ENCODE results near the gene ZNF454. TPM values are rescaled to one million over a fixed set of nuclear protein-coding genes. Genes with fewer than 3 reads are reported as not detected.

ZNF454 gene
- total and polyA plus RNA-seq, 8 donors, result 0.45 to 46.7 (median 0.87) TPM; not detected in 1

DNA sequence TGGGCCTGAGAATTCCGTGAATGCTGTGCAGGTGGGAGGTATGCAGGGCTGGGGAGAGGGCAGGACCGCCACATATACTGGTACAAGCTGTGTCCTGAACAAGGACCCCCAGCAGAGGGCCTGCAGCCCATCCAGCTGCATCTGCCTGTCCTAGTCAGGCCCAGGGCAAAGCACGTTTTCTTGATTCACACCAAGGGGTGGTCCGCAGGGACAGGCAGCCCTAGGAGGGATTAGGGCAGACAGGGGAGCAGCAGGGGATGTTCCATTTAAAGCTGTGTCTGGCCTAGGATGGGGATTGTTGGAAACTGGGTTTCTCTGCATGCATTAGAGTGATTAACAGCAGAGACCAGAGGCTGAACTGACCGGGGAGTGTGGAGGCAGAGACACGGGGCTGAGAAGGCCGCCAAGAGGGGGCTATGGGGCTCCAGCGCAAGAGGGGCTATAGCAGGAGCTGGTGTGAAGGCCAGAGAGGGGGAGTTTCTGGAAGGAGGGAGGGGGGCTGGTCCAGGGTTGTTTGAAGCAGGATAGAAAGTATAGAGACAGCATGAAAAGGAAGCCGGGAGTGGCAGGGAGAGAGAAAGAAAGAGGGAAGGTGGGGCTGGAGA lies 51.4 kb downstream of the ZNF454 start:
- no peak for DNase-seq
- H3K27ac ChIP-seq, result no peak overlapping the region
- no peaks in the 10 kb centered on the region for H3K36me3 ChIP-seq
- no peak for TF ChIP-seq POLR2AphosphoS5 (IDR thresholded peaks at IDR 0.05)
- TF ChIP-seq EP300 (IDR thresholded peaks at IDR 0.05), result no peak
- TF ChIP-seq, protein P1, sequence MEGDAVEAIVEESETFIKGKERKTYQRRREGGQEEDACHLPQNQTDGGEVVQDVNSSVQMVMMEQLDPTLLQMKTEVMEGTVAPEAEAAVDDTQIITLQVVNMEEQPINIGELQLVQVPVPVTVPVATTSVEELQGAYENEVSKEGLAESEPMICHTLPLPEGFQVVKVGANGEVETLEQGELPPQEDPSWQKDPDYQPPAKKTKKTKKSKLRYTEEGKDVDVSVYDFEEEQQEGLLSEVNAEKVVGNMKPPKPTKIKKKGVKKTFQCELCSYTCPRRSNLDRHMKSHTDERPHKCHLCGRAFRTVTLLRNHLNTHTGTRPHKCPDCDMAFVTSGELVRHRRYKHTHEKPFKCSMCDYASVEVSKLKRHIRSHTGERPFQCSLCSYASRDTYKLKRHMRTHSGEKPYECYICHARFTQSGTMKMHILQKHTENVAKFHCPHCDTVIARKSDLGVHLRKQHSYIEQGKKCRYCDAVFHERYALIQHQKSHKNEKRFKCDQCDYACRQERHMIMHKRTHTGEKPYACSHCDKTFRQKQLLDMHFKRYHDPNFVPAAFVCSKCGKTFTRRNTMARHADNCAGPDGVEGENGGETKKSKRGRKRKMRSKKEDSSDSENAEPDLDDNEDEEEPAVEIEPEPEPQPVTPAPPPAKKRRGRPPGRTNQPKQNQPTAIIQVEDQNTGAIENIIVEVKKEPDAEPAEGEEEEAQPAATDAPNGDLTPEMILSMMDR (IDR thresholded peaks at IDR 0.05), result no peak
- no peak for TF ChIP-seq POLR2A (IDR thresholded peaks at IDR 0.05)
- intact Hi-C loops (cut with DNase I; ENCODE audit: low total_unique reads), result no loop called here
- H3K4me1 ChIP-seq, result peaks cover 0 to 6% (median 2%) of the 10 kb centered on the region in 4 donors
- WGBS, 5 donors, result 60 to 67% (median 64%) methylated on average over 7 to 9 of the region's 9 CpGs
- H3K27me3 ChIP-seq, result peaks cover 0 to 58% (median 26%) of the 10 kb centered on the region in 3 donors
- H3K9me3 ChIP-seq, result peaks cover 0 to 71% (median 57%) of the 10 kb centered on the region in 4 donors
- no peak overlapping the region for H3K4me3 ChIP-seq

DNA sequence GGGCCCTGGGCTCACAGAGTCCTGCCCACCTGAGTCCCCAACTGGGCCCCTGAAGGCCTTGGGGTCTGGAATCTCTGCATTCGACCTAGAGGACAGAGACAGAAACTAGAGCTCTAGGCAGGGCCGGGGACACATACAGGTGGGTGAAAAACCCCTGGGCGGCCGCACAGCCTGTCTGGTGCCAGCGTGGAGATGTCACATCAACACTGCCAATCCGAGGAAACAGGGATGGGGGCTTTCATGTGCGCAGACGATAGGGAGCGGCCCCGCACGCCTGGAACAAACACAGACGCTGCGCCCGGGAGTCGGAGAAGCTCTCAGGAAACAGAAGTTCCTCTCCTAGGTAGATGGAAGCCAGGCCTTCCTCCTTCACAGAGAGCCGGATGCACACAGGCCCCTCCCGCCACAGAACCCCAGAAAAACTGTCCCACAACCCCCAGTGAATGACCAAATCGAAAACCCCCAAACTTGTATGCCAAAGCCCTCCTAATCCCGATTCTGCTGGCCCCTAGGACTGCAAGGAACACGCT lies 52.3 kb downstream of the ZNF454 start:
- H3K4me1 ChIP-seq, result peaks cover 0 to 6% (median 2%) of the 10 kb centered on the region in 4 donors
- no peak overlapping the region for H3K4me3 ChIP-seq
- intact Hi-C loops (cut with DNase I; ENCODE audit: low total_unique reads), result no loop called here
- H3K27ac ChIP-seq, result no peak overlapping the region
- peaks cover 0 to 62% (median 55%) of the 10 kb centered on the region in 4 donors for H3K9me3 ChIP-seq
- TF ChIP-seq POLR2A (IDR thresholded peaks at IDR 0.05) (no peak), POLR2AphosphoS5 (IDR thresholded peaks at IDR 0.05) (no peak), EP300 (IDR thresholded peaks at IDR 0.05) (no peak)
- TF ChIP-seq, protein P1 (IDR thresholded peaks at IDR 0.05), result no peak
- no peak for DNase-seq
- WGBS, 5 donors, result 62 to 70% (median 68%) methylated on average over 20 of the region's 20 CpGs
- H3K27me3 ChIP-seq, result peaks cover 0 to 58% (median 26%) of the 10 kb centered on the region in 3 donors
- H3K36me3 ChIP-seq, result no peaks in the 10 kb centered on the region

DNA sequence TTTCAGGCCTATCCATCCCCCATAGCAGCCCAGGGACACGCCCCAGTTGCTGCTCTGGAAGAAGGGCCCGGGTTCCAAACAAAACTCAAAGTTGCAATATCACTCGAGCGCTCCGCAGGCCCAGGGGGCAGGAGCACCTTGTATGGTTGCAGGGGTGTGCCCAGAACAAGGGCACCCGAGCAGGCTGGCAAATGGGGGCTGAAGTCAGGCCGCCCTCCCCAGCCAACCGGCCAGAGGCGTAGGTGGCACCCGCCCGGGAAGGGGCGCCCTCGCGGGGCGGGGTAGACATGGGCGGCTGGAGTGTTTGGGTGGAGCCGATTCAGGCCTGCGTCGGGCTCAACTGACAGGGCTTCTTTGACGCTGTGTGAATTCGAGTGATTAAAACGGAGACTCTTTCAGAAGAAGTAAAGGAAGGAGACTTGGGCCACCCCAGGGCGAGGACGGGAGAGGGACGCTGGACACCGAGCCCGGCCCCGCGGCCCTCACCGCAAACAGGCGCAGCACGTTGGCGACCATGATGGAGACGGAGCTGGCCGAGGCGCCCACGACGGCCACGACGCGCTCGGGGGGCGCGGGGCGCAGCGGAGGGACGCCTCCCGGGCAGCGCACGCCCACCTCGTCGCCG lies 53.1 kb downstream of the ZNF454 start:
- peaks cover 0 to 6% (median 2%) of the 10 kb centered on the region in 4 donors for H3K4me1 ChIP-seq

More for the DNA sequence above, 53.1 kb downstream of the ZNF454 start:
- Histone ChIP-seq H3K4me3 (no peak overlapping the region), H3K27me3 (peaks cover 0 to 58% (median 26%) of the 10 kb centered on the region in 3 donors), H3K36me3 (no peaks in the 10 kb centered on the region), H3K27ac (no peak overlapping the region), H3K9me3 (peaks cover 0 to 60% (median 48%) of the 10 kb centered on the region in 4 donors)
- 22 to 43% (median 26%) methylated on average over 13 to 53 of the region's 53 CpGs for WGBS, 5 donors
- intact Hi-C loops (cut with DNase I; ENCODE audit: low total_unique reads), result no loop called here
- TF ChIP-seq, protein P1 (IDR thresholded peaks at IDR 0.05), result no peak
- TF ChIP-seq POLR2A (IDR thresholded peaks at IDR 0.05) (no peak), POLR2AphosphoS5 (IDR thresholded peaks at IDR 0.05) (no peak), EP300 (IDR thresholded peaks at IDR 0.05) (no peak)
- DNase-seq, result no peak

Measured in stomach (tissue), 9 donors.